HAP-1 (cell line): ENCODE data around the gene MRPL36.

Source experiments
- DNase-seq, 2 experiments: peaks; one replicate each; pipeline ENCODE4 v3.0.0-alpha.2; 2016 to 2020; ENCODE audit warnings: low spot score in 2 of 2
- H3K27me3 ChIP-seq: fragments of 250-450 bp; sonication (Bioruptor Pico); 2 replicates; pipeline ENCODE4 v1.5.1; 2020; ENCODE audit warnings: low read depth, mild to moderate bottlenecking, moderate library complexity
- H3K36me3 ChIP-seq: fragments of 250-450 bp; sonication (Bioruptor Pico); replicated peaks from 2 replicates; pipeline ENCODE4 v1.5.1; 2020; ENCODE audit warnings: mild to moderate bottlenecking
- H3K4me1 ChIP-seq: fragments of 250-450 bp; sonication (Bioruptor Pico); 2 replicates; pipeline ENCODE4 v1.5.1; 2020; ENCODE audit warnings: mild to moderate bottlenecking
- H3K4me3 ChIP-seq: fragments of 250-450 bp; sonication (Bioruptor Pico); 2 replicates; pipeline ENCODE4 v1.5.1; 2020; ENCODE audit warnings: mild to moderate bottlenecking, moderate library complexity
- H3K9me3 ChIP-seq: fragments of 250-450 bp; sonication (Bioruptor Pico); 2 replicates; pipeline ENCODE4 v1.5.1; 2020; ENCODE audit warnings: mild to moderate bottlenecking, moderate library complexity
- in situ Hi-C: fragments of 300-500 bp; cut with MboI; formaldehyde crosslinking; loops from 3 replicates; pipeline ENCODE4 v1.14.3; 2020; ENCODE audit warnings: low sequenced_read_pairs, inconsistent platforms, mixed read lengths

Gene MRPL36

DNA sequence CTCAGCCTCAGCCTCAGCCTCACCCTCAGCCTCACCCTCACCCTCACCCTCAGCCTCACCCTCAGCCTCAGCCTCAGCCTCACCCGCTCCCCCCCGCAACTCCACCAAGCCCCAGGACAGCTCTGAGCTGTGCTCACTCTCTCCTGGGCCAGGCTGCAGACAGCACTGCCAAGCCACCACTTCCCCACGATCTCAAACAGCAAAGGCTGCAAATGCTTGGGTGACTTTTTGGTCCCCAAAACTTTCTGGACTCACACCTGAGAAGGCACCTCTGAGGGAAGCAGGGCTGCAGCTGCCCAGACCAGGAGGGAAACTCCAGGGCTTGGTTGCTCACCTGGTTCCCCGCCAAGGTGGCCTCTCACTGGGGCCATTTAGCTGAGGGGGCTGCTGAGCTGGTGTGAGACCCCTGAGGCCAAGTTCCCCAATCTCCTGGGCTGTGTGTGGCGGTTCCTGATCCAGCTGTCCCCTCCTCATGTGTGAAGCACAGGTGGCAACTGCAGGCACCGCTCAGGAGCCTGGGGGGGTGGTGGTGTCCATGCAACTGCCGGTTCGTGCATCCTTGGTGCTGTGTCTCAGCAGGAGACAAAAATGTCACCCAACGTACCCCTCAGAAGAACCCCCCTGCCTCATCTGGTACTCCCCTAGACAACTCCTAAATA lies 17.8 kb downstream of the MRPL36 start:
- Histone ChIP-seq H3K27me3 (no peaks in the 10 kb centered on the region), H3K9me3 (no peaks in the 10 kb centered on the region), H3K36me3 (no peaks in the 10 kb centered on the region), H3K4me1 (no peaks in the 10 kb centered on the region), H3K4me3 (no peak overlapping the region)
- DNase-seq, result no peak
- in situ Hi-C loops, result no loop called here

DNA sequence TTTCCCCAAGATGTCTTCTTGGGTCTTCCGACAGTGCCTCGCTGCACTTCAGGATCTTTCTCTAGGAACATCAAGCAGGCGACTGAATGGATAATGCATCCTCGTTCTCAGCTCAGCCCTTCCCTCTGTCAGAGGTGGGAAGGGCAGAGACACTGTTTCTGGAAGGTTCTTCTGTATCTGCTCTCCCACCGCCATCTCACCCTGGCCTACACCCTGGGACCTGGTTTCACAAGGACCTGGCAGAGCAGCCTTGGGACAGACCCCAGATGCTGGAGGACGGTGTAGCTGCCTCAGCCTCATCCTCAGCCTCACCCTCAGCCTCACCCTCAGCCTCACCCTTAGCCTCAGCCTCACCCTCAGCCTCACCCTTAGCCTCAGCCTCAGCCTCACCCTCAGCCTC lies 18.5 kb downstream of the MRPL36 start:
- Histone ChIP-seq H3K9me3 (no peaks in the 10 kb centered on the region), H3K4me3 (no peak overlapping the region), H3K27me3 (no peaks in the 10 kb centered on the region), H3K36me3 (no peaks in the 10 kb centered on the region), H3K4me1 (no peaks in the 10 kb centered on the region)
- no peak for DNase-seq
- in situ Hi-C loops, result no loop called here

DNA sequence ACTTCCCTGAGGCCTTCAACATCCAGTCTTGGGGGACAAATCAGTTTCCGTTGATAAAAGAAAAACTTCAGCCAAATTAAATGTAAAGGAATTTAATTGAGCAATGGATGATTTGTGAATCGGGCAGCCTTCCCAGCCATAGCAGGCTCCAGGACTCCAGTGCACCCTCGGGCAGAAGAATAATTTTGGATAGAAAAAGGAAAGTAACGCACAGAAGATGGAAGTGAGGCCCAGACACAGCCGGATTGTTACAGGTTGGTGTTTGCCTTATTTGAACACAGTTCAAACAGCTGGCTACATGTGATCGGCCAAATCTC lies 19.1 kb downstream of the MRPL36 start:
- Histone ChIP-seq H3K9me3 (no peaks in the 10 kb centered on the region), H3K36me3 (no peaks in the 10 kb centered on the region), H3K4me1 (no peaks in the 10 kb centered on the region), H3K4me3 (no peak overlapping the region), H3K27me3 (no peaks in the 10 kb centered on the region)
- no peak for DNase-seq
- in situ Hi-C loops, result no loop called here

DNA sequence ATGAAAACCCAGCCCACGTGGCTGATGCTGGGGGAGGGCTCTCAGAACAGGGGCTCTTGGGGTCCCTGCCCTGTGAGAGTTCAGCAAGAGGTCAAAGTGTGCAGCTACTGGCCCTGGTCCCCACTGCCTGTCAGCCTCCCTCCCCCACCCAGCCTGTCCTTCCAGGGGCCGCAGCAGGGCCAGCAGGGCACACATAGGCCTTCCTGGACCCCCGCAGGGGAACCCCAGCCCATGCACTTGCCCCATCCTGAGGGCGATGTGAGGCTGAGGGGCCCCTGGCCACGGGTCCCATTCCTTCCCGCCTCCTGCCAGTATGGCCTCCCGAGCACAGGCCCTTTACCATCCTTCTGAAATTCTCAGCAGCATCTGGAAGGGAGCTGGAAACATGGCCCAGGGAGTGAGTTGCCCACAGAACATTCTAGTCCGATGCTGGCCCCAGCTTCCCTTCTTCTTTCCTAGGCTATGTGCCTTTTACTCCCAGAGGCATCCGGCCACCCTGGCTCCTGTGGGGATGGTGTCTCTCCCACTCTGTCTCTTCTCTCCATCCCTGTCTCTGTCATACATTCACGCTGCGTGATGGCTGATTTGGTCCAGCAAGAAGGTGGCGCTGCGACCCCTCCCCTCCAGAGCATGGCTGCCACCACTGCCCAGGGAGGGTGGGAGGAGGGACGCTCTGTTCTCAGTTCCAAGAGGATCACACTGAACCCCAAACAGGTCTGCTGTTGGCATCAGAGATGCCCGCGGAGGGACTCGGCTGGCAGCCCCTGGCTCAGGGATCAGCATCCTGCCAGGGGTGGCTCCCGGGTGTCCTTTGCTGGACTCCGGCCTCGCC lies 19.6 kb downstream of the MRPL36 start:
- Histone ChIP-seq H3K4me1 (no peaks in the 10 kb centered on the region), H3K36me3 (no peaks in the 10 kb centered on the region), H3K27me3 (no peaks in the 10 kb centered on the region), H3K4me3 (no peak overlapping the region), H3K9me3 (no peaks in the 10 kb centered on the region)
- in situ Hi-C loops, result no loop called here
- DNase-seq, result no peak

DNA sequence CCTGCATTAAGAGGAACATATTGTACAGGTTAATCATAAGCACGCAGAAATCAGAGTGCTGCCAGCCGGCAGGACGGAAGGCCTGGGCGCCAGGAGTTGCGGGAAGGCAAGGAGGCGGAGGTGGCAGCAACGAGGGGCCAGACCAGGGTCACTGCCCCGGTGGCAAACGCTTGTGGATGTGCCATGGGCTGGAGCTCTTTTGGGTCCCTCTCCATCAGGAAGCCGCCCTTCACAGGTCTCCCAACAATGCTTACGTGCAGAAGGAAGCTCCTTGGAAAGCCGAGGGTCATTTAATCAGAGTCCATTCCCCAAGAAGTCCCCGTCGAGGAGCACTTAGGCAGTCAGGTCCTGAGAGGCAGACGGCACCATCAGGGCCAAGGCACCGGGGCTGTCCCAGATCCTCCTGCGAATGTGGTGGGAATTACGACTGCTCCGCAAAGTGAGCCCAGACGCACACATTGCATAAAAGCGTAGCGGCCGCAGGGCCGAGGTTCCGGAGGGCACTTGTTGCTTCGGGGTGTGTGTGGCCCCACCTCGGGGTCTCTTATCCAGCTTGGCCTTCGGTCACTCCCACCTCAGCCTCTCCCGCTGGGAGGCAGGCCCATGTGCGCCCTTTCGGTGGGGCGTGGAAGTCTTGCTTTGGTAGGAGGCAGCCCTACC lies 20.5 kb downstream of the MRPL36 start:
- no peaks in the 10 kb centered on the region for H3K27me3 ChIP-seq
- in situ Hi-C loops, result no loop called here

DNA sequence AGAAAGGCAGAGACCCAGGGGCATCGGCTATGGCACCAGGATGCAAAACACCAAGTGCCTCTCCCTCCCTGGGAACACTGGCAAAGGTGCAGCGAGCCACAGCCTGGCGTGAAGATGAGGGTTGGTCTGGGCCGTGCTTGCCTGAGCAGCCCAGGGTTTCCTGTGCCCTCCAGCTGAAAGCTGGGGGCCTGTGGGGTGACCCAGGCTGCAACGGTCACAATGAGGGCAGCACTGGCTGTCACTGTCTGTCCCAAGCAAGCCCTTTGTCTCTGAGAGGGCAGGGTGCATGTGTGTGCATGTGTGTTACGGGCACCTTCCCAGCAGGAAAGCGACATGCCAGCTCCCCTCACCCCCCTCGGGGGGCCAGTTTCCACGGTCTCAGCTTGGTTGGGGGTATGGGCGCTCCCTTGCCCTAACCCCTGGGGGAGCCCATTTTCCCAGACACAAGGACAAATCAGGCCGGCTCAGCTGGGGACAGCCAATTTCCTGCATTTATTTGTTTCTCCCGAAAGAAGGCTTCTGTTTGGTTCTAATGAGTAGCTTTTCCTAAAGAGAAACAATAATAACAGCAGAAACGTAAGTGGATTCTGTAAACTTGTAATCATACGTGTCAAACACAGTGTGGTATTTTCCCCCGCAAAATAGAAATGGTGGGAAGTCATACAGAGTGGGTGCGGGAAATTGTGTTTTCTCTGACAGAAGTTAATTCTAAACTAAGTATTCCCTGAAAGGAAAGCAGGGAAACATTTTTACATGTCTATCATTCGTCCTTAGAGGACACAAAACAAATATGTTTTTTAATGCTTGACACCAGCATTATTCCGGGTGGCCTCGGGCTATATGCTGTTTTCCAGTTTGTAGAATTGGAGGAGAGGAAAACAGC lies 21.3 kb downstream of the MRPL36 start:
- DNase-seq, result no peak
- no peaks in the 10 kb centered on the region for H3K36me3 ChIP-seq
- H3K4me3 ChIP-seq, result no peak overlapping the region
- no peaks in the 10 kb centered on the region for H3K27me3 ChIP-seq
- no peaks in the 10 kb centered on the region for H3K4me1 ChIP-seq
- H3K9me3 ChIP-seq, result no peaks in the 10 kb centered on the region
- in situ Hi-C loops, result no loop called here

More for the DNA sequence above, 20.5 kb downstream of the MRPL36 start:
- Histone ChIP-seq H3K4me3 (no peak overlapping the region), H3K9me3 (no peaks in the 10 kb centered on the region), H3K36me3 (no peaks in the 10 kb centered on the region), H3K4me1 (no peaks in the 10 kb centered on the region)
- DNase-seq, result no peak

DNA sequence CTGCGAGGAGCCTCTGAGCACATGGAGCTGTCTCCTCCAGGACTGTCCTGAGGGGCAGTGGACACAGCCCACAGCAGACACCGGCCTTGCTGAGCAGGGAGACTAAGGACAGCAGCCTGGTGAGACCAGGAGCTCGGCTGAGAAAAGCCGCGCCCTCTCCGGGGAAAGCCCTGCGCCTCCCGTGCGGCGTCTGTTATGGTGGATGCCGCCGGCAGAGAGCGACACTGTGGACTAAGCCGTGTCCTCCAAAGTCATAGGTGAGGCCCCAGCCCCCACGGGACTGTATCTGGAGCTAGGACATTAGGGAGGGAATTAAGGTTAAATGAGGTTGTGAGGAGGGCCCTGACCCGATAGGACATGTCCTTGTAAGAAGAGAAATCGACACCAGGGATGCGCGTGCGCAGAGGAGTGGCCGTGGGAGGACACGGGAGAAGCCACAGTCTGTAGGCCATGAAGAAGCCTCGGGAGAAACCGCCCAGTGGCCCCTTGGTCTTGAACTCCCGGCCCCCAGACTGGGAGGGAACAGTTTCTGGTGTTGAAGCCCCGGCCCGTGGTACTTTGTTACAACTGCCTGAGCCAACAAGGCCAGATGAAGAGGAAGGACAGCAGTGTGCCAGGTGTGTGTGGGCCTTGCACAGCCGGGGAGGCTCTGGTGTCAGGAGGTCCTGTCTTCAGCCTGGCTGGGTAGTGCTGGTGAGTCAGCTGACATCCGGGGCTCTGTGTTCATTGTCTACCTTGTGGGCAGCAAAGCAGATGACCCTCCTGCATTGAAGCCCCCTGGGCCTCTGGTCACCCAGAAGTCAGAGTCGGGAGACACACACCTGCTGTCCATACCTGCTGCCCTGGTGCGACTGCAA lies 22.1 kb downstream of the MRPL36 start:
- Histone ChIP-seq H3K36me3 (no peaks in the 10 kb centered on the region), H3K9me3 (no peaks in the 10 kb centered on the region), H3K27me3 (no peaks in the 10 kb centered on the region), H3K4me3 (no peak overlapping the region), H3K4me1 (no peaks in the 10 kb centered on the region)
- in situ Hi-C loops, result no loop called here
- DNase-seq, result no peak

DNA sequence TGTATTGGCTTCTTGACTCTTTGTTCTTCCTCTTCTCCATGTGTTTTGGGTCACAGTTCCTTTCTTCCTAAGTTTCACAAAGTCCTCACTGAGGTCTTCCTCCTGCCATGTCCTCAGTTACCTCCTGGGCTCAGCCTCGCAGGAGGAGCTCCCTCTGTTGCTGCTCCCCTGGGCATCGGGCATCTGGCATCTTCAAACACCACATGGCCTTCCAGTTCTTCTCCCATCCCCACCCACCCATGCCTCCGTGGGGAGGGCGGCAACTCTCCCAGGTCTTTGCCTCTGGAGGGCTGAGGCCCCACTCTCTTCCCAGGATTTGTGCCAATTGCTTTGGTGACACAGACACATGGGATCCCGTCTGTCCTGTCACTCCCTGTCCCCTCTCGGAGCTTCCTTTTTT lies 22.8 kb downstream of the MRPL36 start:
- in situ Hi-C loops, result no loop called here
- DNase-seq, result no peak
- no peaks in the 10 kb centered on the region for H3K36me3 ChIP-seq
- H3K4me1 ChIP-seq, result no peaks in the 10 kb centered on the region
- H3K4me3 ChIP-seq, result no peak overlapping the region
- H3K27me3 ChIP-seq, result no peaks in the 10 kb centered on the region
- H3K9me3 ChIP-seq, result no peaks in the 10 kb centered on the region

DNA sequence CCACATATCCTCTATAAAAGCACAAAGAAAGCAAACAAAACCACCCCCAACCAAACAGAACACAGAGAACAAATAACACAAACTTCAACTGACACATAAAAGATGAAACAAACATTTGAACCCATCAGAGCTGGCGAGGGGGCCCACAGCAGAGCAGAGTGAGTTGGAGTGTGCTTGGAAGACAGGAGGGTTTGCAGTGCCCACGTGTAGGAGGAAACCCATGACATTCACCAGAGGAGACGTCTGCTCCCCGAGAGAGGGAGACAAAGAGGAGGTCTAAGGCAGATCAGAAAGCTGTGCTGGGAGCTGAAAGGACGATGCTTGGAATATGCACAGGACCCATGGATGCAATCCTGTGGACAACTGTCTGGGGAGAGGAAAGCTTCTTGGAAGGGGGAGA lies 27.0 kb downstream of the MRPL36 start:
- DNase-seq, result no peak
- in situ Hi-C loops, result no loop called here
- no peaks in the 10 kb centered on the region for H3K4me1 ChIP-seq

DNA sequence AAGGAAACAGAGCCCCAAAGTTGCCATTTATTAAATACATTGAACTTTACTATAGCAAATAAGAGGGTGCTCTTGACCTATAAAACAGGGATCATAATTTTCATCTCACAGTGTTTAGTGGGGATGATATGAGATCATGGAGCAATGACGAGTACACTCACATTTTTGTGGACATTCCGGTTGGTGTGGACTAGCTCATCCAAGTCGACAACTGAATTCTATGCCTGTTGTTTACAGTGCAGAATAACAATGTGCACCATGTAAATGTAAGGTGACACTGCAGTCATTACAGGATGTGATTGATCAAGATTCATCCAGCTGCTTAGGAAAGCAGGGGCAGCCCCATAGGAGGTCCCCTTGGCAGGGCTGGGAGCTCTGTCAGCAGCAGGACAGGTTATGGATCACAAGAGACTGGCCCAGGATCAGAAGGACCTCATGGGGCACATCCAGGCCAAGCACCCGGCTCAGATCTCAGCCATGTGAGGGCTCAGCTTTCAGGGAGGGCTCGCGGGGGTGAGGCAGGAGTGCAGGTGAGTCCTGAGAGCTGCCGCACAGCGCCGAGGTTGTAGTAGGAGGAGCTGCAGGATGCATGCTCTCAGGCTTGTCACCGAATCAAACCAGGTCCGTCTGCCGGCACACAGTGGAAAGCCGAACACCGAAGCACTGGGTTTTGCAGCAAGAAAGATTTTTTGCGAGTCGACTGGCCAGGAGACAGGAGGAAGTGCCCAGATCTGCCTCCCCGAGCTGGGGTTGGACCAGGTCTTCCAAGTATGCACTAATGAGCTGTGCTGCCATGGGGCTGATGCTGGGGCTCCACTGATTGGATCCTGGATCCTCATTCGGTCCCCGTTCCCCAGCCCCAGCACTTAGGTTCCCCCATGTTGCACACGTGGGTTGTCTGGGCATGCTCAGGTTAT lies 28.2 kb downstream of the MRPL36 start:
- H3K36me3 ChIP-seq, result no peaks in the 10 kb centered on the region
- no peak overlapping the region for H3K4me3 ChIP-seq
- no peaks in the 10 kb centered on the region for H3K27me3 ChIP-seq
- H3K9me3 ChIP-seq, result no peaks in the 10 kb centered on the region
- DNase-seq, result no peak
- no peaks in the 10 kb centered on the region for H3K4me1 ChIP-seq
- in situ Hi-C loops, result no loop called here

More for the DNA sequence above, 27.0 kb downstream of the MRPL36 start:
- no peak overlapping the region for H3K4me3 ChIP-seq
- no peaks in the 10 kb centered on the region for H3K9me3 ChIP-seq
- H3K27me3 ChIP-seq, result no peaks in the 10 kb centered on the region
- H3K36me3 ChIP-seq, result no peaks in the 10 kb centered on the region

DNA sequence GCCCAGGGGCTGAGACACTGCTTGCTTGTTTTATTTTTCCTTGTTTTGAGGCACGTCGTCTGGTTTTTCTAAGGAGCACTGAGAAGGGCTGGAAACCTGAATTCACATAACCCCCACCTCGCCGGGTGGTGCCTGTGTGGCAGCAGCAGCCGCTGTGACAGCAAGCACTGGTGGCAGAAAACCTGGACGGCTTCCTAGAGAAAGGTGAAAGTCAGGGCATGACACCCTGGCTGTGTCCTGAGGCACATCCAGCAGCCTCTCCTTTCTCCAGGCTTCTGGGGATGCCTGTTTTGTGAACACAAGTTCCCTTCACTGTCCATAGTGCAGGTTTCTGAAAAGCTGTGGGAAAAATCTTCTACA lies 29.2 kb downstream of the MRPL36 start:
- no peaks in the 10 kb centered on the region for H3K27me3 ChIP-seq
- no peak overlapping the region for H3K4me3 ChIP-seq
- DNase-seq, result no peak
- H3K36me3 ChIP-seq, result no peaks in the 10 kb centered on the region
- no peaks in the 10 kb centered on the region for H3K4me1 ChIP-seq
- in situ Hi-C loops, result no loop called here
- no peaks in the 10 kb centered on the region for H3K9me3 ChIP-seq

DNA sequence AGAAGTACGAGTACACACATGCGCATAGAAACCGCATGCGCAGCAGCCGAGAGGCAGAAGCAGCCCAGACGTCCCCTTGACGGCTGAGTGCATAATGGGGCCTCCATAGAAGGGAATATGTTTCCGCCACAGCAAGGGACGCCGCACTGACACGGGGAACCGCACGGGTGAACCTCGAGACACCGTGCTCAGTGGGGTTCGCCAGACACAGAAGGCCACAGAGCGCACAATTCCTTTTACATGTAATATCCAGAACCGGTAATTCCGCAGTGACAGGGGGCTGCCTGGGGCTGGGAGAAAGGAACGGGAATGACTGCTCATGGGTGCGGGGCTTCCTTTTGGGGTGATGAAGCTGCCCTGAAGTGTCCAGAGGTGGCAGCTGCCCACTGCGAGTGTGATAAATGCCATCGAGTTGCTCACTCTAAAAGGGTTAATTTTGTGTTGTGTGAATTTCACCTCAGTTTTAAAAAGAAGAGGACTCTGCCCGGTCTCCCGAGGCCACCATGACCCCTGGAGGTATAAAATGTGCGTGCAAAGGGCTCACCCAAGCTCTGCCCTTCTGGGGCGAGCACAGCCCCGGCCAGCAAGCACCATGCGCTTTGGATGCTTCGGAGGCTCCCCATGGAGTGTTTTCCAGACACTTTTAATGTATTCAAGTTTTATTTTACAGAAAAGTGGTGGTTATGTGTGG lies 29.7 kb downstream of the MRPL36 start:
- no peak for DNase-seq
- in situ Hi-C loops, result no loop called here
- Histone ChIP-seq H3K4me3 (no peak overlapping the region), H3K27me3 (no peaks in the 10 kb centered on the region), H3K9me3 (no peaks in the 10 kb centered on the region), H3K36me3 (no peaks in the 10 kb centered on the region), H3K4me1 (no peaks in the 10 kb centered on the region)
